Measurements from ENCODE around the gene SNCAIP.

SNCAIP gene

DNA sequence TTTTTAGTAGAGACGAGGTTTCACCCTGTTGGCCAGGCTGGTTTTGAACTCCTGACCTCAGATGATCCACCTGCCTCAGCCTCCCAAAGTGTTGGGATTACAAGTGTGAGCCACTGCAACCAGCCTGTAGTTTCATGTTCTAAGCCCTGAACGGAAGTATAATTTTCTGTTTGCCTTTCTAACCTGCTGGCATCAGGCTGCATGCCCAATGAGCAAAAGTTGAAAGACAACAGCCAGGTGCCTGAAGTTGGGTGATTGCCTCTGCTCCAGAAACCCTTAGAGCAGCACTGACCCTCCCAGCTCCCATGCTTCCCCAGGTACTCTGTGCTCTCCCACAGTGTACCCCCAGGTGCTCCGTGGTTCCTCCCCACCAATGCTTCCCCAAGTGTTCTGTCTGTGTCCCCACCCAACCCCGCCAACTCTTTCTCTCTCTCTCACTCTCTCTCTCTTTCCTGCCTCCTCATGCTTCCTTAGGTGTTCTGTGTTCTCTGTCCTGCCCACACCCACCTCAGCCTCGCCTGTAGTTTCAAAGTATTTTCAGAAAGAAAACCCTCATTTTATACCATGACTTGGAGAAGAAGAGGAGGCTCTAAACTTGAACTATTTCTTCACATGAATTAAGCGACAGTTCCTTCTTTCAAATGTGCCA is 145.3 kb downstream of the SNCAIP start:
- Histone ChIP-seq H3K27ac (replicated peaks) (no peak overlapping the region), H3K27me3 (ENCODE audit: insufficient read depth, poor library complexity, severe bottlenecking) (no peaks in the 10 kb centered on the region), H3K4me3 (replicated peaks; ENCODE audit: insufficient read depth, low read length) (no peak overlapping the region)
- no peak for TF ChIP-seq SPI1 (IDR thresholded peaks at IDR 0.05; ENCODE audit: borderline replicate concordance, low read depth)
- TF ChIP-seq, protein P1, sequence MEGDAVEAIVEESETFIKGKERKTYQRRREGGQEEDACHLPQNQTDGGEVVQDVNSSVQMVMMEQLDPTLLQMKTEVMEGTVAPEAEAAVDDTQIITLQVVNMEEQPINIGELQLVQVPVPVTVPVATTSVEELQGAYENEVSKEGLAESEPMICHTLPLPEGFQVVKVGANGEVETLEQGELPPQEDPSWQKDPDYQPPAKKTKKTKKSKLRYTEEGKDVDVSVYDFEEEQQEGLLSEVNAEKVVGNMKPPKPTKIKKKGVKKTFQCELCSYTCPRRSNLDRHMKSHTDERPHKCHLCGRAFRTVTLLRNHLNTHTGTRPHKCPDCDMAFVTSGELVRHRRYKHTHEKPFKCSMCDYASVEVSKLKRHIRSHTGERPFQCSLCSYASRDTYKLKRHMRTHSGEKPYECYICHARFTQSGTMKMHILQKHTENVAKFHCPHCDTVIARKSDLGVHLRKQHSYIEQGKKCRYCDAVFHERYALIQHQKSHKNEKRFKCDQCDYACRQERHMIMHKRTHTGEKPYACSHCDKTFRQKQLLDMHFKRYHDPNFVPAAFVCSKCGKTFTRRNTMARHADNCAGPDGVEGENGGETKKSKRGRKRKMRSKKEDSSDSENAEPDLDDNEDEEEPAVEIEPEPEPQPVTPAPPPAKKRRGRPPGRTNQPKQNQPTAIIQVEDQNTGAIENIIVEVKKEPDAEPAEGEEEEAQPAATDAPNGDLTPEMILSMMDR (IDR thresholded peaks at IDR 0.05; ENCODE audit: insufficient read depth, low read length) = no peak
- TF ChIP-seq, protein P2, sequence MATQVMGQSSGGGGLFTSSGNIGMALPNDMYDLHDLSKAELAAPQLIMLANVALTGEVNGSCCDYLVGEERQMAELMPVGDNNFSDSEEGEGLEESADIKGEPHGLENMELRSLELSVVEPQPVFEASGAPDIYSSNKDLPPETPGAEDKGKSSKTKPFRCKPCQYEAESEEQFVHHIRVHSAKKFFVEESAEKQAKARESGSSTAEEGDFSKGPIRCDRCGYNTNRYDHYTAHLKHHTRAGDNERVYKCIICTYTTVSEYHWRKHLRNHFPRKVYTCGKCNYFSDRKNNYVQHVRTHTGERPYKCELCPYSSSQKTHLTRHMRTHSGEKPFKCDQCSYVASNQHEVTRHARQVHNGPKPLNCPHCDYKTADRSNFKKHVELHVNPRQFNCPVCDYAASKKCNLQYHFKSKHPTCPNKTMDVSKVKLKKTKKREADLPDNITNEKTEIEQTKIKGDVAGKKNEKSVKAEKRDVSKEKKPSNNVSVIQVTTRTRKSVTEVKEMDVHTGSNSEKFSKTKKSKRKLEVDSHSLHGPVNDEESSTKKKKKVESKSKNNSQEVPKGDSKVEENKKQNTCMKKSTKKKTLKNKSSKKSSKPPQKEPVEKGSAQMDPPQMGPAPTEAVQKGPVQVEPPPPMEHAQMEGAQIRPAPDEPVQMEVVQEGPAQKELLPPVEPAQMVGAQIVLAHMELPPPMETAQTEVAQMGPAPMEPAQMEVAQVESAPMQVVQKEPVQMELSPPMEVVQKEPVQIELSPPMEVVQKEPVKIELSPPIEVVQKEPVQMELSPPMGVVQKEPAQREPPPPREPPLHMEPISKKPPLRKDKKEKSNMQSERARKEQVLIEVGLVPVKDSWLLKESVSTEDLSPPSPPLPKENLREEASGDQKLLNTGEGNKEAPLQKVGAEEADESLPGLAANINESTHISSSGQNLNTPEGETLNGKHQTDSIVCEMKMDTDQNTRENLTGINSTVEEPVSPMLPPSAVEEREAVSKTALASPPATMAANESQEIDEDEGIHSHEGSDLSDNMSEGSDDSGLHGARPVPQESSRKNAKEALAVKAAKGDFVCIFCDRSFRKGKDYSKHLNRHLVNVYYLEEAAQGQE (IDR thresholded peaks at IDR 0.05; ENCODE audit: insufficient replicate concordance, low read depth) = no peak
- TF ChIP-seq POLR2AphosphoS5 (IDR thresholded peaks at IDR 0.05; ENCODE audit: low read depth) = no peak
- no peak for TF ChIP-seq GABPA (IDR thresholded peaks at IDR 0.05; ENCODE audit: low read depth)
- no peak for DNase-seq (ENCODE audit: low read depth in 1 of 2, low spot score in 1 of 2)

DNA sequence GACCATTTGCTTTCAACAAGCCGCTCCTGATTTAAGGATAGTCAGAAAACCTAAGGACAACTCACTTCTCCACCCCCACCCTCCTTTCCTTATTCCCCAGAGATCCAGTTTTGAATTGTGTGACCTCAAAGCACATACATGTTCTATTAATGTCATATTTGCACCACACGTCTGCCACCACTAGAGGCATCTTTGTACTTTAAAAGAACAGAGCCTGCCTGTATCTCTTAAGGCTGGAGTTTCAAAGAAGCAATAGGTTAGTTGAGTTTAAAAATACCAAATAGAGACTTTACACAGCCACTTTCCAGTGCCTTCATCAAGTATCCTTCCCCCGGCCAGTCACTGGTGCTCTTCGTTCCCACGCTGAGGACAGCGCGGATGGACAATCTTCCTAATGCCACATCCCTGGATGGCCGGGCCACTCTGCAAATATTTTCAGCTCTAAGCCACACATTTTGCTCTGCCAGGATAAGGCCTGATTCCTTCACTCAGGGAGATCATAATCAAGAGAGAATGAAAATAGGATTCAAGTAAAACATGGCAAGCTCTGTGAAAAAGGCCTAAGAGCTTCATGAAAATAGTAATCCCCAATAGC is 146.3 kb downstream of the SNCAIP start:
- no peak overlapping the region for H3K4me3 ChIP-seq (replicated peaks; ENCODE audit: insufficient read depth, low read length)
- peak in 1 of 2 experiments; percentile 2 for DNase-seq (ENCODE audit: low read depth in 1 of 2, low spot score in 1 of 2)
- H3K27me3 ChIP-seq (ENCODE audit: insufficient read depth, poor library complexity, severe bottlenecking) = no peaks in the 10 kb centered on the region
- H3K27ac ChIP-seq (replicated peaks) = no peak overlapping the region
- TF ChIP-seq, protein P1 (IDR thresholded peaks at IDR 0.05; ENCODE audit: insufficient read depth, low read length) = peak; percentile 22
- TF ChIP-seq, protein P2 (IDR thresholded peaks at IDR 0.05; ENCODE audit: insufficient replicate concordance, low read depth) = no peak

DNA sequence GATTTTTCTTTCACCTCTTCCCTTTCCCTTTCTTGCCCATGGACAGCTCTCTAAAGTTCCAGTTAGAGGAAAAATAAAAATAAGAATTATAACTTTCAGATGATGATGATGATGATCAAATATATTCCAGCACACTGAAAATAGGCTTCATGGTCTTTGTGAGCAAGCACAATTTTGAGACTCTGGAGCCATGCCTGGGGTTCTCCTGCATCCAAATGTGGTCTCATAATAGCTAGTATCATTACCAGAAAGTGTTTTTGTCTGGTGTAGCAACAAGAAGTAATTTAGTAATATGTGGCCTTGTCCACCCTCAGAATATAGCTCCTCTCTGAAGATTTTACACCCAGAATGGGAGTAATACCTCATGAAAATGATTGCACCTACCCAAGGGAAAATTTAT is 150.4 kb downstream of the SNCAIP start:
- no peak overlapping the region for H3K4me3 ChIP-seq (replicated peaks; ENCODE audit: insufficient read depth, low read length)
- TF ChIP-seq, protein P2 (IDR thresholded peaks at IDR 0.05; ENCODE audit: insufficient replicate concordance, low read depth) = no peak
- TF ChIP-seq POLR2AphosphoS5 (IDR thresholded peaks at IDR 0.05; ENCODE audit: low read depth) (no peak), SPI1 (IDR thresholded peaks at IDR 0.05; ENCODE audit: borderline replicate concordance, low read depth) (no peak)
- TF ChIP-seq, protein P1 (IDR thresholded peaks at IDR 0.05; ENCODE audit: insufficient read depth, low read length) = no peak
- H3K27me3 ChIP-seq (ENCODE audit: insufficient read depth, poor library complexity, severe bottlenecking) = no peaks in the 10 kb centered on the region
- DNase-seq (ENCODE audit: low read depth in 1 of 2, low spot score in 1 of 2) = no peak
- no peak overlapping the region for H3K27ac ChIP-seq (replicated peaks)
